Endothelial cell of umbilical vein (primary cell): ENCODE results near the gene CHRNA7. TPM values are rescaled to one million over a fixed set of nuclear protein-coding genes. Genes with fewer than 3 reads are reported as not detected.

Experiments used
- BruUV-seq: library from RNA; stranded (reverse); fragments of 400-500 nt; replicated peaks from 2 replicates; lab custom pipeline; 2021; lab: Mats Ljungman, UMichigan
- CTCF ChIA-PET: fragments of 300-600, 350-600 bp; sonication (Branson Sonifier 250); formaldehyde crosslinking; loops from one replicate; lab custom pipeline; 2021; ENCODE audit warnings: antibody characterized with exemption, inconsistent platforms; lab: Charles Lee
- POLR2A ChIA-PET: fragments of 300-600, 350-600 bp; sonication (Branson Sonifier 250); formaldehyde crosslinking; loops from one replicate; lab custom pipeline; 2021; ENCODE audit warnings: antibody characterized with exemption, inconsistent platforms; lab: Charles Lee
- DNase-seq: peaks from one replicate; pipeline ENCODE4 v3.0.0-alpha.2; 2011; ENCODE audit warnings: low read depth, low spot score
- FAIRE-seq: peaks from 2 replicates; lab custom pipeline; 2011; peaks lifted over from hg19 to GRCh38; lab: Jason Lieb, UNC
- H2AFZ ChIP-seq: 2 replicates; pipeline ENCODE4 v1.6.0; 2012; ENCODE audit warnings: low read depth, low read length, control low read depth, inconsistent platforms
- H3K27ac ChIP-seq: 2 replicates; pipeline ENCODE4 v1.5.1; 2011; ENCODE audit warnings: low read depth, mild to moderate bottlenecking, control low read depth, low read length, moderate library complexity; ENCODE audit not compliant: insufficient read depth
- H3K27me3 ChIP-seq, 2 experiments: 2 replicates each; pipeline versions ENCODE4 v1.6.0 to v1.6.1; 2011; ENCODE audit warnings: low read length in 2 of 2, mixed read lengths in 1 of 2; ENCODE audit not compliant: control insufficient read depth in 2 of 2, insufficient read depth in 2 of 2
- H3K36me3 ChIP-seq, 2 experiments: 2 replicates in 1 of 2; 3 replicates in 1 of 2; pipeline ENCODE4 v1.5.1; 2011; ENCODE audit warnings: low read length in 2 of 2, mild to moderate bottlenecking in 1 of 2, moderate library complexity in 1 of 2; ENCODE audit not compliant: control insufficient read depth in 2 of 2, insufficient read depth in 2 of 2; ENCODE audit errors: extremely low read depth in 1 of 2
- H3K4me1 ChIP-seq: 3 replicates; pipeline ENCODE4 v1.5.1; 2011; ENCODE audit warnings: mild to moderate bottlenecking, low read length; ENCODE audit not compliant: control insufficient read depth, insufficient read depth; ENCODE audit errors: extremely low read depth
- H3K4me2 ChIP-seq: 2 replicates; pipeline ENCODE4 v1.6.1; 2011; ENCODE audit warnings: low read length, control low read depth, mixed read lengths; ENCODE audit not compliant: insufficient read depth
- H3K4me3 ChIP-seq, 3 experiments: fragments of 200-600 bp in 1 of 3; sonication (generic), shearing (Covaris generic) in 1 of 3; replicated peaks in 1 of 3; 2 replicates each; pipeline ENCODE4 v1.5.1; 2011 to 2016; ENCODE audit warnings: control low read depth in 3 of 3, low read length in 3 of 3, mild to moderate bottlenecking in 2 of 3, inconsistent platforms in 1 of 3, low read depth in 1 of 3, moderate library complexity in 1 of 3; ENCODE audit not compliant: insufficient read depth in 1 of 3
- H3K79me2 ChIP-seq: 2 replicates; pipeline ENCODE4 v1.6.0; 2012; ENCODE audit warnings: low read length, inconsistent platforms; ENCODE audit not compliant: control insufficient read depth, insufficient read depth
- H3K9ac ChIP-seq: replicated peaks from 2 replicates; pipeline ENCODE3; 2011; ENCODE audit warnings: low read length, control low read depth; ENCODE audit not compliant: insufficient read depth; ENCODE audit errors: extremely low read depth
- H3K9me1 ChIP-seq: replicated peaks from 3 replicates; pipeline ENCODE4 v1.6.0; 2011; ENCODE audit warnings: mild to moderate bottlenecking, low read length; ENCODE audit not compliant: control insufficient read depth, insufficient read depth; ENCODE audit errors: extremely low read depth
- H3K9me3 ChIP-seq: replicated peaks from 2 replicates; pipeline ENCODE4 v1.5.1; 2012; ENCODE audit warnings: low read length, inconsistent platforms; ENCODE audit not compliant: control insufficient read depth, insufficient read depth
- H4K20me1 ChIP-seq: replicated peaks from 2 replicates; pipeline ENCODE3; 2011; ENCODE audit warnings: mild to moderate bottlenecking, low read length; ENCODE audit not compliant: control insufficient read depth, insufficient read depth; ENCODE audit errors: extremely low read depth
- EZH2 ChIP-seq: IDR thresholded peaks from 2 replicates; pipeline ENCODE4 v1.6.1; 2012; ENCODE audit warnings: borderline replicate concordance, low read depth, mild to moderate bottlenecking, moderate library complexity, low read length, inconsistent platforms; ENCODE audit not compliant: severe bottlenecking
- FOS ChIP-seq: IDR thresholded peaks from 2 replicates; pipeline ENCODE4 v1.6.1; 2011; ENCODE audit warnings: mild to moderate bottlenecking, low read length, moderate library complexity, borderline replicate concordance; ENCODE audit not compliant: insufficient read depth
- JUN ChIP-seq: IDR thresholded peaks from 2 replicates; pipeline ENCODE4 v1.6.1; 2011; ENCODE audit warnings: borderline replicate concordance, low read depth; ENCODE audit not compliant: insufficient read length, insufficient read depth
- MYC ChIP-seq: IDR thresholded peaks from one replicate; pipeline ENCODE4 v1.6.1; 2011; ENCODE audit warnings: mild to moderate bottlenecking, low read depth, low read length
- POLR2A ChIP-seq: IDR thresholded peaks from 2 replicates; pipeline ENCODE4 v1.6.1; 2012; ENCODE audit warnings: low read depth, mild to moderate bottlenecking, control low read depth, low read length
- POLR2AphosphoS5 ChIP-seq: IDR thresholded peaks from 2 replicates; pipeline ENCODE4 v1.6.1; 2012; ENCODE audit warnings: low read depth, mild to moderate bottlenecking, control low read depth, low read length, moderate library complexity; ENCODE audit not compliant: insufficient read depth
- dilution Hi-C: fragments of 300-500 bp; cut with MboI; formaldehyde crosslinking; loops from one replicate; pipeline ENCODE4 v1.15.0; 2019; ENCODE audit warnings: low sequenced_read_pairs; ENCODE audit not compliant: extremely low pct_ligation_motif_present
- intact Hi-C: fragments of 100-400 bp; cut with micrococcal nuclease; formaldehyde crosslinking; loops from one replicate; pipeline ENCODE4 v1.10.0; 2022
- polyA plus RNA-seq, 4 experiments: library from polyadenylated mRNA; depleted of rRNA in 3 of 4; stranded (reverse) in 3 of 4; unstranded in 1 of 4; fragments of >200 nt; gene quantifications; 2 replicates each; pipeline versions ENCODE4 v1.2.1 to v1.2.3, GENCODE V29; 2011 to 2012; ENCODE audit warnings: missing spikeins in 1 of 4
- total RNA-seq: library from RNA; stranded (reverse); gene quantifications from 2 replicates; pipeline ENCODE4 v1.2.3, GENCODE V29; 2021
- TF ChIP-seq, protein P1 (sequence below): IDR thresholded peaks from 2 replicates; pipeline ENCODE4 v1.6.1; 2011; ENCODE audit not compliant: insufficient read depth, insufficient read length
- TF ChIP-seq, protein P2 (sequence below), 2 donors: IDR thresholded peaks; 1 replicate in 1 of 2; 2 replicates in 1 of 2; pipeline ENCODE4 v1.5.1; 2011; ENCODE audit warnings: low read length in 2 of 2, mild to moderate bottlenecking in 2 of 2, moderate library complexity in 2 of 2, control low read depth in 1 of 2, inconsistent platforms in 1 of 2, low read depth in 1 of 2; ENCODE audit not compliant: insufficient read depth in 1 of 2; ENCODE audit errors: extremely low read depth in 1 of 2

Gene CHRNA7
- total and polyA plus RNA-seq, 2 donors (not counting 3 experiments of a cell fraction or from before 2014, with no cell fraction given) = 0.70 to 2.6 TPM

DNA sequence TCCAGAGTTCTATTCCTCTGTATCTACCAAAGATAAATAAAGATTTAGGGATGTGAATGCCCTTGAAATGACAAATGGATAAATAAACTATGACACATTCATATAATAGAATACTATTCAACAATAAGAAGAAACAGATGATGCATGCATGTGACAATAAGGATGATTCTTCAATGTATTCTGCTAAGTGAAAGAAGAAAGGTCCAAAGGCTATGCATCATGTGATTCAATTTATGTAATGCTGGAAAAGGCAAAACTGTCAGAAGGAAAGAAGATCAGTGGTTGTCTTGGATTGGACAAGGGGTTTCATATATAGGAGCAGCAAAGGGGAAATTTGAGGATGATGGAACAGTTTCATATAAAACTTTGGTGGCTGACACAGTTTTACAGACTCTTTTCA, 32.6 kb upstream of the CHRNA7 start:
- no TSS peak for BruUV-seq
- H3K36me3 ChIP-seq = no peaks in the 10 kb centered on the region
- H3K27ac ChIP-seq = no peak overlapping the region
- POLR2A ChIA-PET = no interaction called here
- no peaks in the 10 kb centered on the region for H3K27me3 ChIP-seq
- CTCF ChIA-PET = no interaction called here
- no peaks in the 10 kb centered on the region for H4K20me1 ChIP-seq
- dilution Hi-C loops = no loop called here
- no peak overlapping the region for H3K9ac ChIP-seq
- H3K4me2 ChIP-seq = no peak overlapping the region
- DNase-seq (no peak), FAIRE-seq (no peak)
- H3K4me1 ChIP-seq = no peaks in the 10 kb centered on the region
- TF ChIP-seq FOS (no peak), POLR2A (no peak), EZH2 (no peak), MYC (no peak)
- TF ChIP-seq, protein P1, sequence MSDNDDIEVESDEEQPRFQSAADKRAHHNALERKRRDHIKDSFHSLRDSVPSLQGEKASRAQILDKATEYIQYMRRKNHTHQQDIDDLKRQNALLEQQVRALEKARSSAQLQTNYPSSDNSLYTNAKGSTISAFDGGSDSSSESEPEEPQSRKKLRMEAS = no peak
- H3K4me3 ChIP-seq = no peak overlapping the region
- H3K9me3 ChIP-seq = no peaks in the 10 kb centered on the region
- no peaks in the 10 kb centered on the region for H3K79me2 ChIP-seq
- H2AFZ ChIP-seq = no peak overlapping the region
- intact Hi-C loops = loop anchor here (5.0 kb wide), 1 partner anchor 35 kb away; the partner anchor contains the start of gene CHRNA7
- H3K9me1 ChIP-seq = no peaks in the 10 kb centered on the region

DNA sequence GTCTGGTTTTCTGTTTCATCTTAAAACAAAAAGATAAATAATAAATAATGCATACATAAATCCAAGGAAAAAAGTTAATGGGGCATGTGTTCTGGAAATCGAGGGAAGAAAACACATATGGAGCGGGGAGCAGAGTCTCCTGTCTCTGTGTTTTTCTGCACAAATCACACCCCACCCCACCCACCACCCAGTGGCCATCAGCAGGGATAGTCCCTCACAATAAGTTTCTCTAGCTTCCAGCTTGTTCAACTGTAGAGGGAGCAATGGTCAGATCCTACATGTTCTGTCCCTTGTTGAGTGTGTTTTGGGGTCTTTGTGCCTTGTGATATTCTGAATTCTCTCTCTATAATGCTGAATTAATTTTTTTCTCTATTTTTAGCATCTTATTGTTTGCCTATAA, 26.8 kb upstream of the CHRNA7 start:
- Histone ChIP-seq H3K36me3 (no peaks in the 10 kb centered on the region), H3K4me2 (no peak overlapping the region), H3K27ac (no peak overlapping the region), H3K9ac (no peak overlapping the region), H4K20me1 (no peaks in the 10 kb centered on the region), H3K27me3 (no peaks in the 10 kb centered on the region), H3K4me1 (no peaks in the 10 kb centered on the region), H2AFZ (no peak overlapping the region), H3K79me2 (no peaks in the 10 kb centered on the region), H3K9me3 (no peaks in the 10 kb centered on the region), H3K9me1 (no peaks in the 10 kb centered on the region), H3K4me3 (no peak overlapping the region)
- POLR2A ChIA-PET = no interaction called here
- DNase-seq (no peak), FAIRE-seq (no peak)
- TF ChIP-seq, protein P2, sequence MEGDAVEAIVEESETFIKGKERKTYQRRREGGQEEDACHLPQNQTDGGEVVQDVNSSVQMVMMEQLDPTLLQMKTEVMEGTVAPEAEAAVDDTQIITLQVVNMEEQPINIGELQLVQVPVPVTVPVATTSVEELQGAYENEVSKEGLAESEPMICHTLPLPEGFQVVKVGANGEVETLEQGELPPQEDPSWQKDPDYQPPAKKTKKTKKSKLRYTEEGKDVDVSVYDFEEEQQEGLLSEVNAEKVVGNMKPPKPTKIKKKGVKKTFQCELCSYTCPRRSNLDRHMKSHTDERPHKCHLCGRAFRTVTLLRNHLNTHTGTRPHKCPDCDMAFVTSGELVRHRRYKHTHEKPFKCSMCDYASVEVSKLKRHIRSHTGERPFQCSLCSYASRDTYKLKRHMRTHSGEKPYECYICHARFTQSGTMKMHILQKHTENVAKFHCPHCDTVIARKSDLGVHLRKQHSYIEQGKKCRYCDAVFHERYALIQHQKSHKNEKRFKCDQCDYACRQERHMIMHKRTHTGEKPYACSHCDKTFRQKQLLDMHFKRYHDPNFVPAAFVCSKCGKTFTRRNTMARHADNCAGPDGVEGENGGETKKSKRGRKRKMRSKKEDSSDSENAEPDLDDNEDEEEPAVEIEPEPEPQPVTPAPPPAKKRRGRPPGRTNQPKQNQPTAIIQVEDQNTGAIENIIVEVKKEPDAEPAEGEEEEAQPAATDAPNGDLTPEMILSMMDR (IDR thresholded peaks at IDR 0.05; ENCODE audit: extremely low read depth in 1 of 2, insufficient read depth in 1 of 2, low read depth in 1 of 2, low read length in 2 of 2) = no peak
- TF ChIP-seq POLR2AphosphoS5 (no peak), POLR2A (no peak), JUN (no peak), EZH2 (no peak)
- TF ChIP-seq, protein P1 = no peak
- dilution Hi-C loops = no loop called here
- CTCF ChIA-PET = no interaction called here
- no TSS peak for BruUV-seq
- intact Hi-C loops = no loop called here
